HG02642 (cell line): ENCODE measurements around the gene BBC3.
"Not testable (repeated sequence)": the region's sequence is repeated elsewhere in the genome, so short reads cannot be mapped to it uniquely, and the experiment has no call there.

Experiments used
- ATAC-seq: cut with Tn5 transposase; IDR thresholded peaks from one replicate; pipeline ENCODE4 v1.9.1; 2021; ENCODE audit warnings: mild to moderate bottlenecking; ENCODE audit not compliant: unreplicated experiment, poor library complexity

The BBC3 gene, protein sequence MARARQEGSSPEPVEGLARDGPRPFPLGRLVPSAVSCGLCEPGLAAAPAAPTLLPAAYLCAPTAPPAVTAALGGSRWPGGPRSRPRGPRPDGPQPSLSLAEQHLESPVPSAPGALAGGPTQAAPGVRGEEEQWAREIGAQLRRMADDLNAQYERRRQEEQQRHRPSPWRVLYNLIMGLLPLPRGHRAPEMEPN

DNA sequence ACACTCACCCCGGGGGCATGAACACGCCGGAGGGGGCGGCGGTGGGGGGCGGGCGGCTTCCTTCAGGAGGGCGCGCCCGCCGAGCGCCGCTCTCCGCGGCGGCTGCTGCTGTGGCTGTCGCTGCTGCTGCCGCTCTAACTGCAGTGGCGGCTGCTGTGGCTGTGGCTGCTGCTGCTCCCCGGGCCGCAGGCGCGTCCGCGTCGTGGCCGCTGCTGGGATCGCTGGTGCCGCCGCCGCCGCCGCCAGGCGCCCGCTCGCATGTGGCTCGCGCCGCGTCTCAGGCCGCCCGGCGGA, at the start of gene BBC3:
BBC3 (minus strand) TSS at position 279 of the 294 bp plus-strand sequence. CDS start 2,768 bp downstream, outside the sequence.
- no peak for ATAC-seq

DNA sequence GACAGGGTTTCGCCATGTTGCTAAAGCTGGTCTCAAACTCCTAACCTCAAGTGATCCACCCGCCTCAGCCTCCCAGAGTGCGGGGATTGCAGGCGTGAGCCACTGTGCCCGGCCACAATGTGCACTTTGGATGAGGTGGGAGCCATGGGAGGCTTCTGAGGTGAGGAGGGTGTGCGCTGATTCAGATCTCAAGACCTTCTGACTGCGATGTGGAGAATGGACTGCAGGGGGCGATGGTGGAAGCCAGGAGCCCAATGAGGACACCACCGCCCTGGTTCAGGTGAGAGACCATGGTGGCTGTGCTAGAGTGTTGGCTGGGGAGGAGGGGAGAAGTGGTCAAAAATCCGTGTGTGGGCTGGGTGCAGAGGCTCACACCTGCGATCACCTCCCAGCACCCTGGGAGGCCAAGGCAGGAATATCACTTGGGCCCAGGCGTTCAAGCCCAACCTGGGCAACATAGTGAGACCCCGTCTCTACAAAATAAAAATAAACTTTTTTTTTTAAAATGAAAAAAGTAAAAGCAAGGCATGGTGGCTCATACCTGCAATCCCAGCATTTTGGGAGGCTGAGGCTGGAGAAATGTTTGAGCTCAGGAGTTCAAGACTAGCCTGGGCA, 49.3 kb upstream of the BBC3 start:
- no peak for ATAC-seq

DNA sequence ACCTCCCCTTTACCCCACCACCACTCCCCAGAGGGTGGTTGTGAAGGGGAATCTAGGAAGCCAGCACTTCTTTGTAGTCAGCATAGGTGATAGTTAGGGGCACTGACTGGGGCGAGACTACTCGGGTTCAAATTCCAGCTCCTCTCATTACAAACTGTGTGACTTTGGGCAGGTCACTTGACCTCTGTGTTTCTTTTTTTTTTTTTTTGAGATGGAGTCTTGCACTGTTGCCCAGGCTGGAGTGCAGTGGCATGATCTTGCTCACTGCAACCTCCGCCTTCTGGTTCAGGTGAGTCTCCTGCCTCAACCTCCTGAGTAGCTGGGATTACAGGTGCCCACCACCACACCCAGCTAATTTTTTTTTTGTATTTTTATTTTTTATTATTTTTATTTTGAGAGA, 45.5 kb upstream of the BBC3 start:
- ATAC-seq = not testable (repeated sequence)

DNA sequence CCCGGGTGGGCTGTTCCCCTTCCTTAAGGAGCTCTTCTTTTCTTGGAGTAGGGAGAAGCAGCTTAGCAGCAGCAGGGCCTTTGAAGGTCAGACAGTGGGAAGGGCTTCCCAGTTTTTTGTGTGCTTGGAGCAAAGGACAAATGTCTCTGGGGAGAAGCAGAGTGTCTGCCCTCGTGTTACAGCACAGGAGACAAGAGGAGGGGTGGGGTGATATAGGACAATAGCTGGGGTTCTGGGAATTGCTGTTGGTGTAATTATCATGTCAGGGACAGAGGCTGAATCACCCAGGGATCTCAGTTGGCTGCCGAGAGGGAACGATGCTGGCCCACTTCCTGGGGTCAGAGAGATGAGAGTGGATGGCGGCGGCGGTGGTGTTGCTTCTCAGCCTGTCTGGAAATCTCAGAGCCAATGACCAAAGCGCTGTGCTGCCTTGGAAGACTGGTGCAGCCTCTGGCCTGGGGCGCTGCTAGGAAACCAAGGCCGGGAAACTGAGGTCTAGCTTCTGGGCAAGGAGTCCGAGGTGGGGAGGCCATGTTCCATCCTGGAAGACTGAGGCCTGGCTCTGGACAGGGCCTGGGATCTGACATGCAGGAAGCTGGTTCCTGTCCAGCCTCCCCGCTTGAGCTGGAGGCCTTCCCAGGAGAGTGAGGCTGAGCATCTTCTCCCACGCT, 44.9 kb upstream of the BBC3 start:
- no peak for ATAC-seq

DNA sequence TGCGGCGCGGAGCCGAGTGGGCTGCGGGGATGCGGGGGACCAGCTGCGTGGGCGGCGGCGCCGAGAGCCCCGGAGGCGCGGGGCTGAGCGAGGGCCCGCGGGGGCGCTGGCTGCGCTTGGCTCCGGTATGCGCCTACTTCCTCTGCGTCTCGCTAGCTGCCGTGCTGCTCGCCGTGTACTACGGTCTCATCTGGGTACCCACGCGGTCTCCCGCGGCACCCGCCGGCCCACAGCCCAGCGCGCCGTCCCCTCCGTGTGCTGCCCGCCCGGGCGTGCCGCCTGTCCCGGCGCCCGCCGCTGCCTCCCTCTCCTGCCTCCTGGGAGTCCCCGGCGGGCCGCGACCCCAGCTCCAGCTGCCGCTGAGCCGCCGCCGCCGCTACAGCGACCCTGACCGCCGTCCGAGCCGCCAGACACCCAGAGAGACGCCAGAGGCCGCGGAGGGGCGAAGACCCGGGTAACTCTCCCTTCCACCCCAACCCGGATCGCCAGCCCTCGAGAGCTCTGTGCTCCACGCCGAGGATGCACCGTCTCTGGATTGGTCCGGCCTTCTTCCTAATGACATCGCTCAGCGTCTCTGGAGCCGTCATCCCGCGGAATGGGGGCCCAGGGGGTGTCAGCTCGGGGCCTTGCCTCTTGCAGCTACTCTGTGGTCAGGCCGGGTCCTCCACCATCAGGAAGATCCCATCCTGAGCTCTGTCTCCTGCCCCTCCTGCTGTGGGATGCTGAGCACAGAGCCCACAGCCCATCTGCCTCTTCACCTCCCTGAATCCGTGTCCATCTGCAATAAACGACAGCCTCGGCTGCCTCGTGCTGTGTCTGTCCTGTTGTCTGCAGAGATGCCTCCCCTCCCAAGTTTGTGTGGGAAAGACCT, 44.1 kb upstream of the BBC3 start:
- ATAC-seq = peak; percentile 29

DNA sequence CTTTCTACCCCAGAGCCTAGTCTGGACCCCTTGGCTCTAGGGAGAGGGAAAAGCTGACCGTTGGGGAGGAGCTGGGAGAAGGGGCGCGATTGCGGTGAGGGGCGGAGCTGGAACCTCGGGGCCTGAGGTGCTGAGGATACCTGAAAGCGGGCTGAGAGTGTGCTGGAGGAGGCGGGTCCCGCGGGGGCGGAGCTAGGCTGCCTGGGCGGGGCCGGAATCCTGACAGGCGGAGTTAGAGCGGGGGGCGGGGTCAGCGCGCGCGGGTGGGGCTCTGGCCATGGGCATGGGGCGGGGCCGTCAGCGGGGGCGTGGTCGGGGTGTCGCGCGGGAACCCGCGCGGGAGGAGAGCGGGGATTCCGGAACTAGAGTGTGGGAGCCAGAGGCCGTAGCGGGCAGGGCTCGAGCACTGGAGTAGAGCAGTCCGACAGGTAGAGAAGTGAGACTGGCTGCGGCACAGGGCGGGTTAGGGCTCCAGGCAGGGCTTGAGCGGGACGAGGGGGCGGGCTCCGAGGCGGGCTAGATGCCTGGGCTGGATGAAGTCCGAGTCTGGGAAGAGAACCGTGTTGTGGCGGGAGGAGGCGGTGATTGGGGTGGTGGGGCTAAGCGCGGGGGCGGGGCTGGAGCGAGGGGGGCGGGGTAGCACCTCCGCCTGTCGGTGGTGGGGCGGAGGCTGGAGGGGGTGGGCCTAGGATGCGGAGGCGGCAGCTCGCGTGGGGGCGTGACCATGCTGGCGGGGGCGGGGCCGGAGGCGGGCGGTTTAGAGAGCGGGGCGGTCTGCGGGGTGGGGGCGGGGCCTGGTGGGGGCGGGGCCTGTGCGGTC, 43.3 kb upstream of the BBC3 start, which contains the start of gene INAFM1:
INAFM1 (plus strand) TSS at position 815 of the 820 bp plus-strand sequence. CDS start 35 bp downstream, outside the sequence.
- peak; percentile 58 for ATAC-seq

DNA sequence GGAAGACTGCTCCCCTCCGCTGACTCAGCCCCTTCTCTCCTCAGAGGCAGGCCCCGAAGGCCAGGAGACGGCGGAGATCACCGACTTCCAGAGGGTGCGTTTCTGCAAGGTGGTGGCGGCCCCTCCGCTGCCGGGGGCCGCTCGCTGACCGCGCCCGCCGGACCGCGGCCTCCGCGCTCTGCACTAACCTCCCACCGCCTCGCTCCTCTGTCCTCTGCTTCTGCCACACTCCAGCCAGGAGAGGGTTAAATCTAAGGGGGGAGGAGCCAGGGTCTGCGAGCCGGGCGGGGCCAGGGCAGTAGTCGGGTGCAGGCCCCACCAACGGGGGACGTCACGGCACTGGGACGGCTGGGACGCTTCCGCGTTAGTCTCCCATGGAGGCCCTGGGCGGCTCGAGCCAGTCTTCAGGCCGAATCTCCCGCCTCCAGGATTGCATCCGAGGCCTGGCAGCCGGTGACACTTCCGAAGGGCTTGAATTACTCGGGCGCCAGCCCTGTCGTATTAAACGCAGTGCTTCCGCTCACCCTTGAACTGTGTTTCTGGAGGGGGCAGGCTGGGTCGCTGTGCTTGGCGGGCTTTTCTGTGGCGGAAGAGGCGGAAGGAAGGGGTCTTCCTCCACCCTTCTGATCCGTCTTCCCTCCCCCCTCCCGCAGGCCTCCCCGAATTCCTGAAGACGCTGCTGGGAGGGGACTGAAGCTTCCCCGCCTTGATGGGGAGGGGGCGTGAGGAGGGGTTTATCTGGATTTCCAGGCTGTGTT, 42.5 kb upstream of the BBC3 start:
- ATAC-seq = peak; percentile 61

DNA sequence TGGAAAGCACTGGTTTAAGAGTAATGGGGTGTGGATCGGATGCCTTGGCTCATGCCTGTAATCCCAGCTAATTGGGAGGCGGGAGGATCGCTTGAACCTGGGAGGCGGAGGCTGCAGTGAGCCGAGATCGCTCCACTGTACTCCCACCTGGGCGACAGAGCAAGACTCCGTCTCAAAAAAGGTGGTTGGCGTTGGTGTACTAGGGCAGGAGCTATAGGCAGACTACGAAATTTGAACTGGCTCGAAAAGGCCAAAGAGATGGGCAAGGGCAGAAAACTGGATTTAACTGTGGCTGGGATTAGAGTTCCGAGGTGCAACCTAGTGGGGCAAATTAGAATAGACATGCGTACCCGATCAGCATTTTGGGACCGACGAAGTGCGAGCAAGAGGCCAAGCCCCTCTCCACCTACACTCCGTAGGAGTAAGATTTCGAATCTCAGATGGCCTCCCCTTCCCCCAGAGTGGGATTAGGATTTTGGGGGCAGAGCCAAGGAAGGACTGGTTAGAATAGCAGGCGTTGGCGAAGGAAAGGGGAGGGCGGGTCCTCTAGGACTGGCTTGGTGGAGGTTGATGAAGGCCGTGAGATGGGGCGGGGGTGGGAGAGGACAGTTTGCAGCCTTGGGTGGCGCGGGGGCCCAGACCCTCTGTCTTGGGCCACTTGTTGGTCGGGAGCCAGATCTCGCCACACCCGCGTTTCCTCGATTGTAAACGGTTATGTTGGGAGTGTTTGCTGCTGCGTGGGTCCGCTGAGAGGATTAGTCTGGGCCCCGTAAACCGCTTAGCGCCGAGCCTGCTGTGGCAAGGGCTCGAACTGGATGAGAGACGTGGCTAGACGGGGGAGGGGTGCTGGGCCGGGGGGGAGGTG, 41.7 kb upstream of the BBC3 start:
- no peak for ATAC-seq

DNA sequence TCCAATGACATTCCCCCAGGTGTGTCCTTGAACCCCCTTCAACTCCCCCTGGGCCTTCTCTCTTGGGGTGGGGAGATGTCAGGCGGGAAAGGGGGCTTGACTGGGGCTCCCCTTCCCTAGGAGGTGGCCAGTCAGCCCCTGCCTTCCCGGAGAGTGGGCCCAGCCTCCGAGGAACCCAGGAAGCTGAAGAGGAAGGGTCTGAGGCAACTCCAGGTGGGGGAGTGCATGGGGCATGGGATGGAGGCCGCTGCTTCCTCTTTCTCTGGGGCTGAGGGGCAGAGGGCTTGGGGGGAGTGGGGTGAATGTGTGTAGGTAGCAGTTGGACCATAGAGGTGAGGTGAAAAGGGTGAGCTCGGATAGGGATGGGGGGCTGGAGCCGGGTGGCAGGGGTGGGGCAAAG, 41.0 kb upstream of the BBC3 start:
- ATAC-seq = no peak

DNA sequence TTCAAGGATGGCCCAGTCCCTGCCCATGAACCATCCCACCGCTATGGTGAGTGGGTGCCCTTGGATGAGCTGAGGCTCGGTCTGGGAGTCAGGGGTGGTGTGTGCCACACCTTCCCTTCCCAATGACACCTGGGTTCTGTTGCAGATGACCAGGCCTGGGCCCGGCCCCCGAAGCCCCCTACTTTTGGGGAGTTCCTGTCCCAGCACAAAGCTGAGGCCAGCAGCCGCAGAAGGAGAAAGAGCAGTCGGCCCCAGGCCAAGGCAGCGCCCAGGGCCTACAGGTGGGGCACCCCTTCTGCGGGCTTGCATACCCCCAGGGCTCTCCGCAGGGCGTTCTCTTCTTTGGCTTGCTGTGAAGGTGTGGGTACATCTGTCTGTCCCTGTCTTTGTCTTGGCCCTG, 39.4 kb upstream of the BBC3 start:
- no peak for ATAC-seq

DNA sequence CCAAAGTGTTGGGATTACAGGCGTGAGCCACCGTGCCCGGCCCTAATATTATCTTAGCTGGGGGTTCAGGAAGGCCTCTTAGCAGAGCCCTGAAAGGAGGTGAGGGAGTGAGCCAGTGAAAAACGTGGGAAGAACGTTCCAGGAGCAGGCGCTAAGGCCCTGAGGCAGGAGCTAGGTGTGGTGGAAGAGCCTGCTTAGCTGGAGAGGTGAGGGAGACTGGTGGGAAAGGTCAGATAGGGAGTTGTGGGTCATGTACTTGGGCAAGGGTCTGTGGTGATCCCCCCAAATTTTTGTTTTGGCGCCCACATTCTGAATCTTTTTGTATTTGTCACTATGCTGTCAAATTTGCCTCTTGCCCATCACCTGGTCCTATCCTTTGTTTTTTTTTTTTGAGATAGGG, 38.6 kb upstream of the BBC3 start:
- no peak for ATAC-seq

DNA sequence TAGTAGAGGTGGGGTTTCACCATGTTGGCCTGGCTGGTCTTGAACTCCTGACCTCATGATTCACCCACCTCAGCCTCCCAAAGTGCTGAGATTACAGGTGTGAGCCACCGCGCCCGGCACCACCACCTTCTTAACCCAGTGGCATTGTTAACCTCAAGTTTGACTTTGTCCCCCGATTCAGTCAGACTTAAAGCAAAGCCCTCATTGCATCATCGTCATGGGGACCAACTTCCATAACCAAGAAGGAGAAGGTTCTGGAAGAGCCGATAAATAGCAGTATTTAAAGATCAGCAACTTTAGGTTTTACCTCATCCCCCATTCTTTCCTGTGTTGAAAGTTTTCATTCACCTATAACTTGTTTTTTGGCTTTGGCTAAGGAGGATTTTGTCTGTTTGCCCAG, 37.0 kb upstream of the BBC3 start:
- ATAC-seq = no peak

DNA sequence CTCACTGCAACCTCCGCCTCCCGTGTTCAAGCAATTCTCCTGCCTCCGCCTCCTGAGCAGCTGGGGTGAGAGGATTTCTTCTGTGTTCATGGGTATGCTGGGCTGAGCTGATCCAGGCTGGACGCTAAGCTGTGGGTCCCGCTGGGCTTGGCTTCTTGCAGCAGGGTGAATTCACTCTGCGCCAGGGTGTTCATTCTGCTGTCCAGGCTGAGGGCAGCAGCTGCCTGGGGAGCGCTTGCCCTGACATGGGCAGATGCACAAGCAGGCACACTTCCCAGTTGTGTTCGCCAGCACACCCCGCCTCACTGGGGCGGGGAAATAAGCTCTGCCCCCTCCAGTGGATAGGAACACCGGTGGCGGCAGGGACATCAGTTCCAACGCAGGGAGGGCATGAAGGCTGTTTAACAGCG, 36.4 kb upstream of the BBC3 start:
- no peak for ATAC-seq

DNA sequence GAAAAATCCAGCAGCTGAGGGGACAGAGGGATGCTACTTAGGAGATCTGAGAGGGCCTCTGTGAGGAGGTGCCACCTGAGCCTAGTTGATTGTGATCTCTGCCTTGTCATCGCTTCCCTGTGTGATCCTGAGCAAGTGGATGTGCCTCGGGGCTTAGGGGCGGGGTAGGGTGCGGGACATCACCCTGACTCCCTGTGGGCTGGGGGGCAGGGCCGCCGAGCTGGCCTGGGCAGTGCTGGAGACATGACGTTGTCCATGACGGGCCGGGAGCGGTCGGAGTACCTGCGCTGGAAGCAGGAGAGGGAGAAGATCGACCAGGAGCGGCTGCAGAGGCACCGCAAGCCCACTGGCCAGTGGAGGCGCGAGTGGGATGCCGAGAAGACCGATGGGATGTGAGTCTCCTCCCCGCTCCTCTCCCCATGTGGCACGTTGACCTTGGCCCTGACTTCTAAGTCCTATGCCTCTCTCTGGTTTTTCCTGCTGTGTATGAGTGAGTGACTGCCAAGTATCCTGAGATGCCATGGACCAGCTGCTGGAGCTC, 35.5 kb upstream of the BBC3 start:
- no peak for ATAC-seq

DNA sequence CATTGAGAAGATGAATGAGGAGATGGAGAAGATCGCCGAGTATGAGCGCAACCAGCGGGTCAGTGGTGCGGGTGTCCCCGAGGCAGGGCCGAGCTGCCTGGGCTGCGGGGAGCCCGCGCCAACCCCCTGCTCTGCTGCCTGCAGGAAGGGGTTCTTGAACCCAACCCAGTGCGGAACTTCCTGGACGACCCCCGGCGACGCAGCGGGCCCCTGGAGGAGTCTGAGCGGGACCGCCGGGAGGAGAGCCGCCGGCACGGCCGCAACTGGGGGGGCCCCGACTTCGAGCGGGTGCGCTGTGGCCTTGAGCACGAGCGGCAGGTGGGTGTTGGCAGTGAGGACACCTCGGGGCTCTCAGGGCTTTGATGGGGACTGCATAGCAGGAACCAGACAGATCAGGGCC, 33.6 kb upstream of the BBC3 start:
- no peak for ATAC-seq

DNA sequence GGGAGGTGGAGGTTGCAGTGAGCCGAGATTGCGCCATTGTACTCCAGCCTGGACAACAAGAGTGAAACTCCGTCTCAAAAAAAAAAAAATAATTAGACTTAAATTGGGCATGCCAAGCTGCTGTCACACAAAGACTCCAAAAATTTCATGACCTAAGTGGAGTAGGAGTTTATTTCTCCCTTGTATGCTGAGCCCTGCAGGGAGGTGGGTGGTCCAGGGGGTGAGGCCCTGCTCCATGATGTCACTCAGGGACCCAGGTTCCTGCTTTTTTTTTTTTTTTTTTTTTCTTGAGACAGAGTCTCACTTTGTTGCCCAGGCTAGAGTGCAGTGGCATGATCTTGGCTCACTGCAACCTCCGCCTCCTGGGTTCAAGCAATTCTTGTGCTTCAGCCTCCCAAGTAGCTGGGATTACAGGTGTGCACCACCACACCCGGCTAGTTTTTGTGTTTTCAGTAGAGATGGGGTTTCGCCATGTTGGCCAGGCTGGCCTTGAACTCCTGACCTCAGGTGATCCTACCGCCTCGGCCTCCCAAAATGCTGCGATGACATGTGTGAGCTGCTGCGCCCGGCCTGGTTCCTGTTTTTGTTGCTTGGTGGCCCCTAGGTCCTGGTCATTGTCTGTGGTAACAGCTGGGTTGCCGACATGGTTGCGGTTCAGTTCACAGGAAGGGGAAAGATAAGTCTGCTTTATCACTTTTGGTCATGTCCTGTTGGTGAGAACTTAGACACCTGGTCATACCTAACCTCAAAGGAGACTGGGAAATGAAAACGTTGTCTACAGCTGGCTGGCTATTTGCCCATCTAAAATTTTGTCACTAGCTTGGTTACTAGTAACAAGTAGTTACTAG, 31.2 kb upstream of the BBC3 start:
- peak; percentile 50 for ATAC-seq

DNA sequence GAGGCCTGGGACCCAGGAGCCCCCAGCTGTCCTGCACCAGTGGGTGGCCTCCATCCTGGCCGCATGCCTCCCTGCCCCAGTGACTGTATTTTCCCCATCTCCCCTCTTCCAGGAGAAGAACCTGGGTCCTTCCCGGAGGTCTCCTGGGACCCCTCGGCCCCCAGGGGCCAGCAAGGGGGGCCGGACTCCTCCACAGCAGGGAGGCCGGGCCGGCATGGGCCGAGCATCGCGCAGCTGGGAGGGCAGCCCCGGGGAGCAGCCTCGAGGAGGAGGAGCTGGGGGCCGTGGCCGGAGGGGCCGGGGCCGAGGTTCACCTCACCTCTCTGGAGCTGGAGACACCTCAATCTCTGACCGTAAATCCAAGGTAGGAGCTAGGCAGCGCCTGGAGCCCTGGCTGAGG, 29.5 kb upstream of the BBC3 start:
- no peak for ATAC-seq
